Measurements from ENCODE around the gene PLAAT1. TPM values are rescaled to one million over a fixed set of nuclear protein-coding genes. Genes with fewer than 3 reads are reported as not detected.

PLAAT1 gene
- total RNA-seq = not detected in 2 replicates

DNA sequence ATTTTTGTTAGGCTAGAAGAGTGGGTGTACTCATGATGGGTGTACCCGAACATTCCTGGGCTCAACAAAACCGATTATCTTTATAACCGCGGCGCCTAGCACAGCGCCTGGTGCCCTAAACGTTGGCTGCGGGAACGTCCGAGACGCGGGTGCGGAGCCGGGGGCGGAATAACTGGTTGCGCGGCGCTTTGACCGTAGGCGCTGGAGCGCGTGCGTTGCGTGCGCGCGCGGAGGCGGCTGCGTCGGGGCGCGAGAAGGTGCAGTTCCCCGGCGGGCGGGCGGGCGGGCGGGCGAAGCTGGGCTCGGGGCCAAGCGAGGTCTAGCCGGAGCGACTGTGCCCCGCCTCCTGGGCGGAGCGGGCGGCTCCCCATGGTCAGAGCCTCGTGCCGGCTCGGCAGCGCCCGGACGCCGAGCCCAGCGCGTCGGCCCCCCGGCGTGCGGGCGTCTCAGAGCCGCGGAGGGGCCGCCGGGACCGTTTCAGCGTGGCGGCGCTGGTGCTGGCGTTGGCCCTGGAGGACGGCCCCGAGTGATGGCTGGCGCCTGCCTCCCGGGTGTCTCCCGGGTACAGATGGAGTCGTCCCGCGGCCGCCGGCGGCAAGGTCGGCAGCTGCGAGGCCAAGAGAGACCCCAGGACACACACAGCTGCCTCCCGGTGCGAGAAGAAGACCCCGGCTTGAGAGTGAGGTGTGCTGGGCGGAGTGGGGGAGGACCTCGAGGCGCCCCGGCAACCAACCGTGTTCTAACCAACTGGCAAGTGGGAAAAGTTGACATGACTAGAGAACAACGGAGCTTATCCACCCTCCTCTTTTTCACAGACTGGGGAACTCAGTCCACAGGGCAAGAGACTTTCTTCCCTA lies at the start of gene PLAAT1:
Gene PLAAT1 (plus strand): TSS at position 373 of the 857 bp plus-strand sequence. CDS start 14,429 bp downstream, outside the sequence.

Other genes starting within 250 kb of the PLAAT1 start
- gene ATP13A5, start 137.5 kb downstream of the PLAAT1 start, total RNA-seq = not detected in 2 replicates

Measured in placental pericyte (primary cell).